ENCODE results near the gene EXOC4.
"Not testable (repeated sequence)": the region's sequence is repeated elsewhere in the genome, so short reads cannot be mapped to it uniquely, and the experiment has no call there.

Gene EXOC4

GRCh38 chr7:133963629-133964028, 710.8 kb downstream of the EXOC4 start:
- DNase-seq = no peak

GRCh38 chr7:133971625-133972024, 718.7 kb downstream of the EXOC4 start:
- no peak for DNase-seq

GRCh38 chr7:133973710-133974109, 720.8 kb downstream of the EXOC4 start:
- no peak for DNase-seq

- DNase-seq = no peak
Measured at GRCh38 chr7:133975130-133975529, 722.3 kb downstream of the EXOC4 start.

- DNase-seq = no peak
Measured at GRCh38 chr7:133976140-133976539, 723.3 kb downstream of the EXOC4 start.

GRCh38 chr7:133977409-133978274, 724.8 kb downstream of the EXOC4 start:
- DNase-seq = no peak

- DNase-seq = peak; percentile 24
Measured at GRCh38 chr7:133978502-133979295, 725.8 kb downstream of the EXOC4 start.

GRCh38 chr7:133980804-133981203, 727.9 kb downstream of the EXOC4 start:
- DNase-seq = peak; percentile 77

- DNase-seq = no peak
Measured at GRCh38 chr7:133983685-133984419, 731.0 kb downstream of the EXOC4 start.

- no peak for DNase-seq
Measured at GRCh38 chr7:133985300-133985699, 732.4 kb downstream of the EXOC4 start.

- no peak for DNase-seq
Measured at GRCh38 chr7:133987582-133987981, 734.7 kb downstream of the EXOC4 start.

- DNase-seq = no peak
Measured at GRCh38 chr7:133993547-133993946, 740.7 kb downstream of the EXOC4 start.

GRCh38 chr7:133994100-133994499, 741.2 kb downstream of the EXOC4 start:
- not testable (repeated sequence) for DNase-seq

- DNase-seq = no peak
Measured at GRCh38 chr7:133997463-133997862, 744.6 kb downstream of the EXOC4 start.

- DNase-seq = no peak
Measured at GRCh38 chr7:133999178-133999577, 746.3 kb downstream of the EXOC4 start.

GRCh38 chr7:134004829-134005505, 752.1 kb downstream of the EXOC4 start:
- peak; percentile 94 for DNase-seq

GRCh38 chr7:134009314-134010110, 756.6 kb downstream of the EXOC4 start:
- peak; percentile 55 for DNase-seq

- no peak for DNase-seq
Measured at GRCh38 chr7:134013249-134013648, 760.4 kb downstream of the EXOC4 start.

GRCh38 chr7:134014935-134015334, 762.1 kb downstream of the EXOC4 start:
- DNase-seq = no peak

GRCh38 chr7:134016223-134016941, 763.5 kb downstream of the EXOC4 start:
- peak; percentile 72 for DNase-seq

GRCh38 chr7:134016942-134017303, 764.0 kb downstream of the EXOC4 start:
- DNase-seq = no peak
